ENCODE data around the gene SMIM24.

- TF ChIP-seq EP300 (IDR thresholded peaks at IDR 0.05; ENCODE audit: borderline replicate concordance), result no peak
- TF ChIP-seq TEAD4 (IDR thresholded peaks at IDR 0.05), result no peak
- no peak for TF ChIP-seq TAF1 (IDR thresholded peaks at IDR 0.05; ENCODE audit: low read depth)
- no peak for TF ChIP-seq RAD21 (IDR thresholded peaks at IDR 0.05; ENCODE audit: low read depth)
- no peak for TF ChIP-seq TCF12 (IDR thresholded peaks at IDR 0.05; ENCODE audit: low read depth)
- TF ChIP-seq, protein P1, sequence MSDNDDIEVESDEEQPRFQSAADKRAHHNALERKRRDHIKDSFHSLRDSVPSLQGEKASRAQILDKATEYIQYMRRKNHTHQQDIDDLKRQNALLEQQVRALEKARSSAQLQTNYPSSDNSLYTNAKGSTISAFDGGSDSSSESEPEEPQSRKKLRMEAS (IDR thresholded peaks at IDR 0.05), result no peak
- TF ChIP-seq, protein P2, sequence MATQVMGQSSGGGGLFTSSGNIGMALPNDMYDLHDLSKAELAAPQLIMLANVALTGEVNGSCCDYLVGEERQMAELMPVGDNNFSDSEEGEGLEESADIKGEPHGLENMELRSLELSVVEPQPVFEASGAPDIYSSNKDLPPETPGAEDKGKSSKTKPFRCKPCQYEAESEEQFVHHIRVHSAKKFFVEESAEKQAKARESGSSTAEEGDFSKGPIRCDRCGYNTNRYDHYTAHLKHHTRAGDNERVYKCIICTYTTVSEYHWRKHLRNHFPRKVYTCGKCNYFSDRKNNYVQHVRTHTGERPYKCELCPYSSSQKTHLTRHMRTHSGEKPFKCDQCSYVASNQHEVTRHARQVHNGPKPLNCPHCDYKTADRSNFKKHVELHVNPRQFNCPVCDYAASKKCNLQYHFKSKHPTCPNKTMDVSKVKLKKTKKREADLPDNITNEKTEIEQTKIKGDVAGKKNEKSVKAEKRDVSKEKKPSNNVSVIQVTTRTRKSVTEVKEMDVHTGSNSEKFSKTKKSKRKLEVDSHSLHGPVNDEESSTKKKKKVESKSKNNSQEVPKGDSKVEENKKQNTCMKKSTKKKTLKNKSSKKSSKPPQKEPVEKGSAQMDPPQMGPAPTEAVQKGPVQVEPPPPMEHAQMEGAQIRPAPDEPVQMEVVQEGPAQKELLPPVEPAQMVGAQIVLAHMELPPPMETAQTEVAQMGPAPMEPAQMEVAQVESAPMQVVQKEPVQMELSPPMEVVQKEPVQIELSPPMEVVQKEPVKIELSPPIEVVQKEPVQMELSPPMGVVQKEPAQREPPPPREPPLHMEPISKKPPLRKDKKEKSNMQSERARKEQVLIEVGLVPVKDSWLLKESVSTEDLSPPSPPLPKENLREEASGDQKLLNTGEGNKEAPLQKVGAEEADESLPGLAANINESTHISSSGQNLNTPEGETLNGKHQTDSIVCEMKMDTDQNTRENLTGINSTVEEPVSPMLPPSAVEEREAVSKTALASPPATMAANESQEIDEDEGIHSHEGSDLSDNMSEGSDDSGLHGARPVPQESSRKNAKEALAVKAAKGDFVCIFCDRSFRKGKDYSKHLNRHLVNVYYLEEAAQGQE (IDR thresholded peaks at IDR 0.05; ENCODE audit: low read depth), result no peak
- no peak for TF ChIP-seq FOXM1 (IDR thresholded peaks at IDR 0.05; ENCODE audit: borderline replicate concordance, low read depth)
- TF ChIP-seq NFIC (IDR thresholded peaks at IDR 0.05), result no peak
- no peak for TF ChIP-seq CREB1 (IDR thresholded peaks at IDR 0.05; ENCODE audit: low read depth)
- TF ChIP-seq, protein P3, sequence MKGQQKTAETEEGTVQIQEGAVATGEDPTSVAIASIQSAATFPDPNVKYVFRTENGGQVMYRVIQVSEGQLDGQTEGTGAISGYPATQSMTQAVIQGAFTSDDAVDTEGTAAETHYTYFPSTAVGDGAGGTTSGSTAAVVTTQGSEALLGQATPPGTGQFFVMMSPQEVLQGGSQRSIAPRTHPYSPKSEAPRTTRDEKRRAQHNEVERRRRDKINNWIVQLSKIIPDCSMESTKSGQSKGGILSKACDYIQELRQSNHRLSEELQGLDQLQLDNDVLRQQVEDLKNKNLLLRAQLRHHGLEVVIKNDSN (IDR thresholded peaks at IDR 0.05), result no peak
Observed at GRCh38 chr19:3491396-3492119, 11.2 kb upstream of the SMIM24 start.
